H1 (cell line): Measurements from ENCODE around the gene SNTG2. TPM values are rescaled to one million over a fixed set of nuclear protein-coding genes. Genes with fewer than 3 reads are reported as not detected.

Experiments
- CTCF ChIA-PET: fragments of 300-600 bp; sonication (Branson Sonifier 250); formaldehyde crosslinking; loops from one replicate; lab custom pipeline; 2021; ENCODE audit not compliant: partially characterized antibody; lab: Charles Lee
- POLR2A ChIA-PET: fragments of 300-600 bp; sonication (Branson Sonifier 250); formaldehyde crosslinking; loops from one replicate; lab custom pipeline; 2021; ENCODE audit warnings: inconsistent platforms; ENCODE audit not compliant: partially characterized antibody; lab: Charles Lee
- DNase-seq, 2 experiments: peaks; one replicate each; pipeline versions ENCODE4 v3.0.0 to v3.0.0-alpha.2; 2010 to 2022; ENCODE audit warnings: low spot score in 2 of 2, low read depth in 1 of 2, mixed read lengths in 1 of 2
- FAIRE-seq: peaks from 2 replicates; lab custom pipeline; 2011; peaks lifted over from hg19 to GRCh38; lab: Jason Lieb, UNC
- H2AFZ ChIP-seq: 2 replicates; pipeline ENCODE4 v1.8.1; 2012; ENCODE audit warnings: low read length, inconsistent platforms
- H2AK5ac ChIP-seq: 2 replicates; pipeline ENCODE4 v1.6.1; 2013; ENCODE audit warnings: low read depth, low read length
- H2BK120ac ChIP-seq: replicated peaks from 2 replicates; pipeline ENCODE3; 2013; ENCODE audit warnings: low read depth, low read length, inconsistent platforms
- H2BK12ac ChIP-seq: 2 replicates; pipeline ENCODE4 v1.6.1; 2013; ENCODE audit warnings: low read depth, low read length
- H2BK15ac ChIP-seq: 2 replicates; pipeline ENCODE4 v1.6.1; 2013; ENCODE audit warnings: low read length
- H2BK20ac ChIP-seq: 2 replicates; pipeline ENCODE4 v1.6.1; 2013; ENCODE audit warnings: low read length
- H2BK5ac ChIP-seq: 2 replicates; pipeline ENCODE4 v1.6.1; 2013; ENCODE audit warnings: low read depth, low read length
- H3K14ac ChIP-seq: 2 replicates; pipeline ENCODE4 v1.6.1; 2013; ENCODE audit warnings: inconsistent platforms; ENCODE audit not compliant: insufficient read length
- H3K18ac ChIP-seq: 2 replicates; pipeline ENCODE4 v1.6.1; 2013; ENCODE audit warnings: low read length; ENCODE audit errors: extremely low read depth
- H3K23ac ChIP-seq: 2 replicates; pipeline ENCODE4 v1.6.1; 2013; ENCODE audit warnings: inconsistent platforms; ENCODE audit not compliant: insufficient read length
- H3K23me2 ChIP-seq: 2 replicates; pipeline ENCODE4 v1.6.1; 2013; ENCODE audit warnings: low read depth, low read length
- H3K27ac ChIP-seq: 2 replicates; pipeline ENCODE4 v1.6.1; 2011; ENCODE audit warnings: low read depth, low read length, inconsistent platforms
- H3K27me3 ChIP-seq, 4 experiments: replicated peaks in 1 of 4; 1 replicate in 1 of 4; 2 replicates in 3 of 4; pipeline versions ENCODE4 v1.6.1 to v1.8.1; 2011 to 2013; ENCODE audit warnings: low read length in 3 of 4, mild to moderate bottlenecking in 3 of 4, inconsistent platforms in 2 of 4, mixed read lengths in 2 of 4, moderate library complexity in 1 of 4; ENCODE audit not compliant: control insufficient read depth in 3 of 4, insufficient read depth in 3 of 4; ENCODE audit errors: extremely low read depth in 1 of 4
- H3K36me3 ChIP-seq, 4 experiments: 2 replicates each; pipeline versions ENCODE4 v1.6.1 to v1.8.1; 2011 to 2013; ENCODE audit warnings: mild to moderate bottlenecking in 4 of 4, low read length in 3 of 4, moderate library complexity in 2 of 4, control low read depth in 1 of 4, inconsistent platforms in 1 of 4; ENCODE audit not compliant: insufficient read depth in 4 of 4, control insufficient read depth in 2 of 4
- H3K4ac ChIP-seq: replicated peaks from 2 replicates; pipeline ENCODE3; 2013; ENCODE audit warnings: low read length, low read depth, mixed read lengths, inconsistent platforms; ENCODE audit not compliant: insufficient read length
- H3K4me1 ChIP-seq, 4 experiments: replicated peaks in 1 of 4; 1 replicate in 1 of 4; 2 replicates in 3 of 4; pipeline versions ENCODE4 v1.6.1 to v1.8.1; 2011 to 2013; ENCODE audit warnings: low read length in 3 of 4, inconsistent platforms in 2 of 4, mixed read lengths in 1 of 4; ENCODE audit not compliant: insufficient read depth in 4 of 4, control insufficient read depth in 3 of 4
- H3K4me2 ChIP-seq, 2 experiments: 2 replicates each; pipeline versions ENCODE4 v1.6.1 to v1.8.1; 2011 to 2013; ENCODE audit warnings: low read depth in 2 of 2, low read length in 2 of 2, control low read depth in 1 of 2, inconsistent platforms in 1 of 2, mild to moderate bottlenecking in 1 of 2; ENCODE audit not compliant: insufficient read depth in 1 of 2
- H3K4me3 ChIP-seq, 4 experiments: fragments of 200-600, 300-600 bp in 1 of 4; sonication (generic), shearing (Covaris generic), sonication (Bioruptor Twin) in 1 of 4; 2 replicates each; pipeline versions ENCODE4 v1.5.1 to v1.8.1; 2011 to 2016; ENCODE audit warnings: low read length in 4 of 4, low read depth in 3 of 4, control low read depth in 2 of 4, inconsistent platforms in 2 of 4, mild to moderate bottlenecking in 2 of 4, mixed read lengths in 1 of 4, moderate library complexity in 1 of 4; ENCODE audit not compliant: insufficient read depth in 2 of 4; ENCODE audit errors: extremely low read depth in 1 of 4
- H3K56ac ChIP-seq: replicated peaks from 2 replicates; pipeline ENCODE3; 2013; ENCODE audit warnings: low read depth, mild to moderate bottlenecking, mixed read lengths, low read length, inconsistent platforms; ENCODE audit not compliant: insufficient read length
- H3K79me1 ChIP-seq: 2 replicates; pipeline ENCODE4 v1.6.1; 2013; ENCODE audit warnings: low read depth, low read length, control low read depth
- H3K79me2 ChIP-seq, 2 experiments: 2 replicates each; pipeline versions ENCODE4 v1.6.1 to v1.8.1; 2012 to 2013; ENCODE audit warnings: low read length in 2 of 2, mild to moderate bottlenecking in 2 of 2, inconsistent platforms in 1 of 2; ENCODE audit not compliant: insufficient read depth in 2 of 2, control insufficient read depth in 1 of 2
- H3K9ac ChIP-seq, 4 experiments: replicated peaks in 1 of 4; 1 replicate in 1 of 4; 2 replicates in 3 of 4; pipeline versions ENCODE4 v1.6.1 to v1.8.1; 2011 to 2013; ENCODE audit warnings: low read depth in 3 of 4, low read length in 3 of 4, control low read depth in 2 of 4, mild to moderate bottlenecking in 2 of 4, moderate library complexity in 2 of 4, inconsistent platforms in 1 of 4; ENCODE audit errors: extremely low read depth in 1 of 4
- H3K9me3 ChIP-seq, 2 experiments: 2 replicates each; pipeline versions ENCODE4 v1.6.1 to v1.8.1; 2012 to 2013; ENCODE audit warnings: mild to moderate bottlenecking in 2 of 2, moderate library complexity in 2 of 2, control low read depth in 1 of 2, inconsistent platforms in 1 of 2, low read depth in 1 of 2, low read length in 1 of 2, mixed read lengths in 1 of 2; ENCODE audit not compliant: insufficient read depth in 2 of 2
- H4K20me1 ChIP-seq, 2 experiments: replicated peaks in 1 of 2; 2 replicates each; pipeline versions ENCODE3 to v1.8.1; 2011 to 2013; ENCODE audit warnings: inconsistent platforms in 2 of 2, low read length in 2 of 2, mild to moderate bottlenecking in 1 of 2; ENCODE audit not compliant: insufficient read depth in 2 of 2, control insufficient read depth in 1 of 2
- H4K5ac ChIP-seq: 2 replicates; pipeline ENCODE4 v1.6.1; 2013; ENCODE audit warnings: low read length, low read depth, mixed read lengths, inconsistent platforms; ENCODE audit not compliant: insufficient read length
- H4K8ac ChIP-seq: 2 replicates; pipeline ENCODE4 v1.8.0; 2013; ENCODE audit warnings: mild to moderate bottlenecking, moderate library complexity, low read length, inconsistent platforms; ENCODE audit not compliant: insufficient read depth; ENCODE audit errors: extremely low read depth
- H4K91ac ChIP-seq: replicated peaks from 2 replicates; pipeline ENCODE3; 2013; ENCODE audit warnings: low read length, mixed read lengths, inconsistent platforms; ENCODE audit not compliant: insufficient read length
- HDAC2 ChIP-seq, 2 experiments: fragments of 300-600 bp in 1 of 2; sonication (generic) in 1 of 2; IDR thresholded peaks; 2 replicates each; pipeline ENCODE4 v1.6.1; 2011 to 2012; ENCODE audit warnings: low read depth in 2 of 2, low read length in 2 of 2, mild to moderate bottlenecking in 2 of 2, moderate library complexity in 2 of 2, borderline replicate concordance in 1 of 2, inconsistent platforms in 1 of 2
- MAX ChIP-seq: IDR thresholded peaks from 2 replicates; pipeline ENCODE4 v1.6.1; 2012; ENCODE audit warnings: inconsistent platforms
- POLR2A ChIP-seq, 2 experiments: IDR thresholded peaks; 1 replicate in 1 of 2; 2 replicates in 1 of 2; pipeline ENCODE4 v1.6.1; 2011; ENCODE audit warnings: low read depth in 2 of 2, low read length in 2 of 2, mild to moderate bottlenecking in 2 of 2; ENCODE audit errors: control extremely low read depth in 1 of 2
- SIN3A ChIP-seq, 2 experiments: IDR thresholded peaks in 1 of 2; conservative IDR thresholded peaks in 1 of 2; 2 replicates each; pipeline ENCODE4 v1.6.1; 2011 to 2012; ENCODE audit warnings: low read length in 2 of 2, improper control_type of control experiment in 1 of 2, low read depth in 1 of 2, mild to moderate bottlenecking in 1 of 2
- WGBS, 2 experiments: shearing (Covaris generic) in 1 of 2; methylation state at CpG; one replicate each; pipeline versions ENCODE4 v1.1.6 to v1.1.7; 2013 to 2015; ENCODE audit warnings: low lambda C conversion rate in 2 of 2, mixed read lengths in 2 of 2, inconsistent platforms in 1 of 2, low coverage in 1 of 2, missing lambda C conversion rate in 1 of 2; ENCODE audit not compliant: insufficient replicate concordance in 2 of 2, insufficient coverage in 1 of 2, insufficient read length in 1 of 2; ENCODE audit errors: extremely low coverage in 1 of 2, missing lambda C conversion rate in 1 of 2; 5-methylcytosine and 5-hydroxymethylcytosine counted together
- polyA plus RNA-seq, 7 experiments: library from polyadenylated mRNA; depleted of rRNA in 3 of 7; stranded (reverse) in 5 of 7; unstranded in 2 of 7; fragments of >200 nt in 5 of 7; fragments of 200-250 nt in 2 of 7; gene quantifications; 1 replicate in 5 of 7; 2 replicates in 1 of 7; 4 replicates in 1 of 7; pipeline versions ENCODE4 v1.2.1 to v1.2.3, GENCODE V29; 2011 to 2013; ENCODE audit warnings: missing spikeins in 2 of 7, mixed read lengths in 2 of 7
- total RNA-seq: library from RNA; stranded (reverse); fragmentation: NEBNext Ultra II Directional; extraction: Animal tissue kit (Norgen Biotek cat#: 25700); gene quantifications from 2 replicates; pipeline ENCODE4 v1.2.1, GENCODE V29; 2021

SNTG2 gene
- total and polyA plus RNA-seq, 2 of the 8 experiments (the other 6 are each of a cell fraction or from before 2014, with no cell fraction given) = 6.6 to 18.1 TPM

DNA sequence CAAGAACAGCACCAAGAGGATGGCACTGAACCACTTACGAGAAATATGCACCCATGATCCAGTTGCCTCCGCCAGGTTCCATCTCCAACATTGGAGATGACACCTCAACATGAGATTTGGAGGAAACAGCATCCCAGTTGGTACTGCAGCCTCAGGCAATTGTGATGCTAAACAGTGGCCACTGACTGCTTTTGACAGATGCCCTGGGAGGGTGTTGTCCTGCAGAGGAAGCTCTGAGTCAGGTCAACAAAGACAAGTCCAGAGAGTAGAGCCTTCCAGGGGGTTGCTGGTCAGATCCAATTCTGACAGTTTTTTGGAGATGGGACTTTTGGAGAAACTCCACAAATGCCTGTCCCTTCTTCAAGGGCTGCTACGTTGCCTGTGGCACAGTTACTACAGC is 82.4 kb downstream of the SNTG2 start:
- no peaks in the 10 kb centered on the region; a peak in 1 of 7 replicates for H3K27me3 ChIP-seq
- H2BK5ac ChIP-seq = no peak overlapping the region
- no peak overlapping the region for H3K27ac ChIP-seq
- H2AK5ac ChIP-seq = no peak overlapping the region
- H4K8ac ChIP-seq = no peak overlapping the region
- no peak overlapping the region for H3K4ac ChIP-seq
- no peak overlapping the region for H3K9ac ChIP-seq
- peaks cover 4 to 60% of the 10 kb centered on the region in 2 experiments; a peak in 3 of 4 replicates for H3K79me2 ChIP-seq
- 91% methylated on average over 3 of the region's 3 CpGs; no CpG with 5 or more reads in 1 of the 2 experiments for WGBS, 2 experiments
- CTCF ChIA-PET = interaction anchor here (1.1 kb wide), 1 partner anchor 16 kb away, joined by 3 read pairs; no protein-coding TSS in a partner anchor
- FAIRE-seq (peak; percentile 28), DNase-seq (no peak)
- TF ChIP-seq POLR2A (IDR thresholded peaks at IDR 0.05; ENCODE audit: control extremely low read depth in 1 of 2, low read depth in 2 of 2, low read length in 2 of 2) (no peak), MAX (peak; percentile 45; the same call in 1 of the 2 replicates), SIN3A (conservative IDR thresholded peaks at IDR 0.05 in 1 of 2, IDR thresholded peaks at IDR 0.05 in 1 of 2; ENCODE audit: low read depth in 1 of 2, low read length in 2 of 2) (peak; percentile 37 to 82; a peak in 2 of 4 replicates), HDAC2 (IDR thresholded peaks at IDR 0.05; ENCODE audit: borderline replicate concordance in 1 of 2, low read depth in 2 of 2, low read length in 2 of 2) (no peak)
- no peak overlapping the region for H2AFZ ChIP-seq
- no peak overlapping the region for H3K23ac ChIP-seq
- H2BK15ac ChIP-seq = no peak overlapping the region
- no peak overlapping the region for H2BK12ac ChIP-seq
- H3K18ac ChIP-seq = no peak overlapping the region
- no peak overlapping the region for H4K5ac ChIP-seq
- POLR2A ChIA-PET = interaction anchor here (0.5 kb wide), 1 partner anchor 65 kb away, joined by 4 read pairs; no protein-coding TSS in a partner anchor
- no peak overlapping the region for H3K4me3 ChIP-seq
- no peaks in the 10 kb centered on the region for H3K23me2 ChIP-seq
- H2BK20ac ChIP-seq = no peak overlapping the region
- H3K56ac ChIP-seq = no peak overlapping the region
- no peak overlapping the region for H4K91ac ChIP-seq
- peaks cover 0 to 3% (median 0%) of the 10 kb centered on the region in 4 experiments; a peak in 1 of 8 replicates for H3K36me3 ChIP-seq
- H3K14ac ChIP-seq = no peak overlapping the region
- peak overlapping the region; percentile 13 to 41; a peak in 3 of 4 replicates for H3K4me2 ChIP-seq
- H2BK120ac ChIP-seq = no peak overlapping the region
- H3K9me3 ChIP-seq = peaks cover 0 to 2% of the 10 kb centered on the region in 2 experiments; a peak in 1 of 4 replicates
- H3K79me1 ChIP-seq = peaks cover 12% of the 10 kb centered on the region; the same call in 1 of the 2 replicates
- peaks cover 9 to 19% of the 10 kb centered on the region in 2 experiments for H4K20me1 ChIP-seq
- peaks cover 5 to 13% (median 8%) of the 10 kb centered on the region in 4 experiments; a peak in 5 of 7 replicates for H3K4me1 ChIP-seq
